WI38 (cell line): Measurements from ENCODE around the gene SELENOO.

Experiments used
- H3K4me3 ChIP-seq: 2 replicates; pipeline ENCODE4 v1.5.1; 2011; ENCODE audit warnings: low read depth, mild to moderate bottlenecking, control low read depth, low read length
- CTCF ChIP-seq: IDR thresholded peaks from 2 replicates; pipeline ENCODE4 v1.5.1; 2012; ENCODE audit warnings: low read depth, mild to moderate bottlenecking, control low read depth, low read length

Gene SELENOO

GRCh38 chr22:50169774-50170341, 31.0 kb upstream of the SELENOO start:
- peak overlapping the region; percentile 41 for H3K4me3 ChIP-seq
- no peak for TF ChIP-seq CTCF

GRCh38 chr22:50170453-50171318, 30.1 kb upstream of the SELENOO start, which contains the start of gene PANX2:
Gene PANX2, plus strand, starts transcription at chr22:50170731. Its CDS starts 0 bp downstream, at chr22:50170731.
- H3K4me3 ChIP-seq = peak within 1 kb of the TSS; percentile 41
- no peak for TF ChIP-seq CTCF

- TF ChIP-seq CTCF = no peak
- no peak overlapping the region; the same call in 1 of the 2 replicates for H3K4me3 ChIP-seq
These were observed 29.4 kb upstream of the SELENOO start for GRCh38 chr22:50171319-50171964.

GRCh38 chr22:50171965-50172421, 28.8 kb upstream of the SELENOO start:
- no peak overlapping the region for H3K4me3 ChIP-seq
- no peak for TF ChIP-seq CTCF

- no peak for TF ChIP-seq CTCF
- no peak overlapping the region for H3K4me3 ChIP-seq
These were observed 27.4 kb upstream of the SELENOO start for GRCh38 chr22:50173311-50173982.

GRCh38 chr22:50173983-50174355, 26.8 kb upstream of the SELENOO start:
- TF ChIP-seq CTCF = no peak
- no peak overlapping the region for H3K4me3 ChIP-seq
